Esophagus (tissue), 2 donors: ENCODE measurements around the gene TMEM222. TPM values are rescaled to one million over a fixed set of nuclear protein-coding genes. Genes with fewer than 3 reads are reported as not detected.

Experiments
- H3K27ac ChIP-seq, 2 donors: one replicate each; pipeline ENCODE4 v1.5.1; 2013; ENCODE audit warnings: low read depth in 2 of 2, mild to moderate bottlenecking in 2 of 2, inconsistent platforms in 1 of 2, low read length in 1 of 2, moderate library complexity in 1 of 2
- H3K27me3 ChIP-seq, 2 donors: one replicate each; pipeline ENCODE4 v1.6.1; 2013; ENCODE audit warnings: low read length in 2 of 2, control low read depth in 1 of 2, mild to moderate bottlenecking in 1 of 2; ENCODE audit not compliant: insufficient read depth in 2 of 2, control insufficient read depth in 1 of 2
- H3K36me3 ChIP-seq, 2 donors: one replicate each; pipeline ENCODE4 v1.6.1; 2013; ENCODE audit warnings: low read length in 1 of 2; ENCODE audit not compliant: control insufficient read depth in 2 of 2, insufficient read depth in 2 of 2
- H3K4me1 ChIP-seq, 2 donors: one replicate each; pipeline ENCODE4 v1.6.1; 2013; ENCODE audit warnings: low read length in 1 of 2; ENCODE audit not compliant: control insufficient read depth in 2 of 2, insufficient read depth in 2 of 2
- H3K4me3 ChIP-seq, 2 donors: one replicate each; pipeline ENCODE4 v1.5.1; 2013; ENCODE audit warnings: low read length in 2 of 2, mild to moderate bottlenecking in 2 of 2, low read depth in 1 of 2, moderate library complexity in 1 of 2
- H3K9me3 ChIP-seq, 2 donors: one replicate each; pipeline ENCODE4 v1.6.1; 2013; ENCODE audit warnings: mild to moderate bottlenecking in 2 of 2, low read depth in 1 of 2, low read length in 1 of 2, moderate library complexity in 1 of 2; ENCODE audit not compliant: control insufficient read depth in 2 of 2, insufficient read depth in 1 of 2
- WGBS, 2 donors: extraction: QIAGEN DNeasy Blood & Tissue Kit; methylation state at CpG; one replicate each; pipeline ENCODE4 v1.1.7; 2013; 5-methylcytosine and 5-hydroxymethylcytosine counted together
- polyA plus RNA-seq, 2 donors: library from polyadenylated mRNA; stranded (reverse); fragments of 200-250 nt; gene quantifications; one replicate each; pipeline ENCODE4 v1.2.3, GENCODE V29; 2013
- donor health status: healthy with polysubstance abuse.
- donor health status: Bipolar disorder and iron deficiency.

TMEM222 gene
- polyA plus RNA-seq, 2 donors, result 31.5 to 46.6 TPM

DNA sequence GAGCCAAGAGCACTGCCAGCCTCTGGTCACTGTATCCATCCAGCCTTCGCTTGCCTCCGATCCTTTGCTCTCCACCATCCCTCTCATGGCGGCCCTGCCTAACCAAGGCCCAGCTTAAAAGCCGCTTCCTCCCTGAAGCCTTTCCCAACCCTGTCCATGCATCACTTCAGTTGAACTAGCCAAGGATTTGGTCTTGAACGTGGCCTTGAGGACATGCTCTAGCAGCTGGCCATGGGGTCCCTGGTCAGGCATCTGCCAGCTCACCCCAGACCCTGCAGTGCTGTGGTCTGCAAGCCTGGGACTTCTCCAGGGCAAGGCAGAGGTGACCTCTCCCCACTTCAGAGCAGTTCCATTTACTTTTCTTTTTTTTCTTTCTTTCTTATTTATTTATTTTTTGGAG lies 14.8 kb downstream of the TMEM222 start:
- H3K9me3 ChIP-seq, result no peaks in the 10 kb centered on the region
- no peaks in the 10 kb centered on the region for H3K27me3 ChIP-seq
- WGBS, 2 donors, result 94 to 95% methylated on average over 5 of the region's 5 CpGs
- no peak overlapping the region for H3K27ac ChIP-seq
- peaks cover 0 to 7% of the 10 kb centered on the region in 2 donors for H3K4me1 ChIP-seq
- no peak overlapping the region for H3K4me3 ChIP-seq
- H3K36me3 ChIP-seq, result peaks cover 26 to 44% of the 10 kb centered on the region in 2 donors

DNA sequence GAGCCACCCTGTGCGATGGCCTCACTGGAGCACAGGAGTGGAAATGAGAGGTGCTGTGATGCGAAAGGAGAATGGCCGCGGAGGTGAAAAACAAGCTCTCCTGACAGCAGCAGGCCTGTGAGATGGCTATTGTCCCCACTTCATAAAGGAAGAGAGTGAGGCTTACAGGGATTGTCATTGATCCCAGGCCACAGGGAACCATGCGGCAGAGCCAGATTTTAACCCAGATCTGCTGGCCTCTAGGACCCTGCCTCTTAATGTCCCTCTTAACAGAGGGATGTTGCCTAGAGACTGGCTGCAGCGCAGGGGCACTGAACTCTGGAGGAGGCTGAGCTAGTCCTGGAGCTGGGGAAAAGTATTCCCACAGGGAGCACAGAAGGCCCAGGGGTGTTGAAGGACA lies 16.8 kb downstream of the TMEM222 start:
- H3K4me1 ChIP-seq, result peaks cover 0 to 8% of the 10 kb centered on the region in 2 donors
- H3K9me3 ChIP-seq, result no peaks in the 10 kb centered on the region
- H3K27ac ChIP-seq, result peak overlapping the region in 1 of 2 donors; percentile 24
- WGBS, 2 donors, result 91 to 94% methylated on average over 6 of the region's 6 CpGs
- H3K27me3 ChIP-seq, result no peaks in the 10 kb centered on the region
- no peak overlapping the region for H3K4me3 ChIP-seq
- H3K36me3 ChIP-seq, result peaks cover 17 to 32% of the 10 kb centered on the region in 2 donors

GRCh38 chr1:27339213-27339612 lies 17.2 kb downstream of the TMEM222 start:
- H3K9me3 ChIP-seq, result no peaks in the 10 kb centered on the region
- no peak overlapping the region for H3K4me3 ChIP-seq
- 64 to 68% methylated on average over 5 of the region's 5 CpGs for WGBS, 2 donors
- peak overlapping the region in 1 of 2 donors; percentile 24 for H3K27ac ChIP-seq
- no peaks in the 10 kb centered on the region for H3K27me3 ChIP-seq
- H3K4me1 ChIP-seq, result peaks cover 0 to 8% of the 10 kb centered on the region in 2 donors
- peaks cover 13 to 27% of the 10 kb centered on the region in 2 donors for H3K36me3 ChIP-seq

- H3K36me3 ChIP-seq, result peaks cover 0 to 13% of the 10 kb centered on the region in 2 donors
- WGBS, 2 donors, result 16 to 20% methylated on average over 21 to 22 of the region's 22 CpGs
- peak within 1 kb of the TSS; percentile 98 to 99 for H3K27ac ChIP-seq
- peak within 1 kb of the TSS; percentile 84 to 88 for H3K4me3 ChIP-seq
- peaks cover 0 to 13% of the 10 kb centered on the region in 2 donors for H3K4me1 ChIP-seq
- no peaks in the 10 kb centered on the region for H3K27me3 ChIP-seq
- H3K9me3 ChIP-seq, result no peaks in the 10 kb centered on the region
These were observed 19.7 kb downstream of the TMEM222 start, which contains the start of gene SYTL1 for GRCh38 chr1:27341525-27342252. Gene SYTL1, plus strand, starts transcription at chr1:27342022. Its CDS starts 3,313 bp downstream, at chr1:27345335.

DNA sequence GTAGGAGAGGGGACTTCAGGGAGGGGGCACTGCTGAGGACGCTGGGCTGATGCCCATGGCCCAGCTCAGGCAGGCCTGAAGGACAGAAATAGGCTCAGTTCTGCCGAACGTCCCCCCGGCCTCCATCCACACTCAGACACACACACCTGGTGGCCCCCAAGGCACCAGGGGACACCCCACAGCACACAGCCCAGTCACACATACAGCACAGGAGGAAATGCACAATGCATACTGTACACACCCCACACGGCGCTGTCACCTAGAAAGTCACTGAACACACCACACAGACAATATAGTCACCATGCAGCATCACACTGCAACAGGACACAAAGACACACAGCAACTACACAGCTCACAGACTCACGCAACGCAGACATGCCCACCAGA lies 20.4 kb downstream of the TMEM222 start:
- Histone ChIP-seq H3K27me3 (no peaks in the 10 kb centered on the region), H3K36me3 (peaks cover 0 to 15% of the 10 kb centered on the region in 2 donors), H3K27ac (peak overlapping the region; percentile 98 to 99), H3K4me3 (peak overlapping the region; percentile 84 to 88), H3K4me1 (peaks cover 0 to 16% of the 10 kb centered on the region in 2 donors), H3K9me3 (no peaks in the 10 kb centered on the region)
- 32 to 36% methylated on average over 8 of the region's 8 CpGs for WGBS, 2 donors

GRCh38 chr1:27342778-27343638 lies 21.0 kb downstream of the TMEM222 start:
- peaks cover 0 to 18% of the 10 kb centered on the region in 2 donors for H3K36me3 ChIP-seq
- H3K4me3 ChIP-seq, result peak overlapping the region; percentile 84 to 88

DNA sequence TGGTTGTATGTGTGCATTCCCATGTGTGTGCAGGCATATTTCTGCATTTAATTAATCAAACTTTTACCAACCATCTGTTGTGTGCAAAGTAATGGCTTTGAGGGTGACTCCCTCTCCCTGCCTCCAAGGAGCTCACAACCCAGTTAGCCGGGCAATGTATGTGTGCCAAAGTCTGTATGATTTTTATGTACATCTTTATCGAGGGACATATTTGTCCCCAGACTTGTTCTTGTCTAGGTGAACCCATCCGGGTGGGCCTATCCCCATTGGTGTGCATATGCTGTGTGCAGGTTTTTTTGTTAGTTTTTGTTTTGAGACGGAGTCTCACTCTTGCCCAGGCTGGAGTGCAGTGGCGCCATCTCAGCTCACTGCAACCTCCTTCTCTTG lies 21.7 kb downstream of the TMEM222 start:
- H3K36me3 ChIP-seq, result peaks cover 0 to 16% of the 10 kb centered on the region in 2 donors
- H3K4me1 ChIP-seq, result peaks cover 0 to 17% of the 10 kb centered on the region in 2 donors
- peak overlapping the region; percentile 84 to 88 for H3K4me3 ChIP-seq
- H3K27ac ChIP-seq, result peak overlapping the region; percentile 98 to 99
- no peaks in the 10 kb centered on the region for H3K27me3 ChIP-seq
- no peaks in the 10 kb centered on the region for H3K9me3 ChIP-seq
- 37 to 42% methylated on average over 5 of the region's 5 CpGs for WGBS, 2 donors

More at GRCh38 chr1:27342778-27343638, 21.0 kb downstream of the TMEM222 start:
- H3K4me1 ChIP-seq, result peaks cover 0 to 17% of the 10 kb centered on the region in 2 donors
- no peaks in the 10 kb centered on the region for H3K9me3 ChIP-seq
- 29 to 30% methylated on average over 26 to 31 of the region's 31 CpGs for WGBS, 2 donors
- H3K27ac ChIP-seq, result peak overlapping the region; percentile 98 to 99
- no peaks in the 10 kb centered on the region for H3K27me3 ChIP-seq

GRCh38 chr1:27345272-27345671 lies 23.3 kb downstream of the TMEM222 start:
- Histone ChIP-seq H3K27ac (peak overlapping the region in 1 of 2 donors; percentile 59), H3K9me3 (no peaks in the 10 kb centered on the region), H3K36me3 (peaks cover 0 to 22% of the 10 kb centered on the region in 2 donors), H3K27me3 (no peaks in the 10 kb centered on the region), H3K4me1 (peaks cover 0 to 32% of the 10 kb centered on the region in 2 donors), H3K4me3 (peak overlapping the region in 1 of 2 donors; percentile 7)
- whole genome bisulfite sequencing, 2 donors, result 70 to 76% methylated on average over 10 to 12 of the region's 12 CpGs

GRCh38 chr1:27346357-27346756 lies 24.4 kb downstream of the TMEM222 start:
- peaks cover 0 to 39% of the 10 kb centered on the region in 2 donors for H3K4me1 ChIP-seq
- WGBS, 2 donors, result 90 to 92% methylated on average over 8 of the region's 8 CpGs

More at GRCh38 chr1:27346357-27346756, 24.4 kb downstream of the TMEM222 start:
- no peak overlapping the region for H3K27ac ChIP-seq
- H3K4me3 ChIP-seq, result no peak overlapping the region
- peaks cover 0 to 30% of the 10 kb centered on the region in 2 donors for H3K36me3 ChIP-seq
- H3K9me3 ChIP-seq, result no peaks in the 10 kb centered on the region
- no peaks in the 10 kb centered on the region for H3K27me3 ChIP-seq
